HG02623 (cell line): Measurements from ENCODE around the gene TBCE.

Source experiments
- ATAC-seq: cut with Tn5 transposase; IDR thresholded peaks from one replicate; pipeline ENCODE4 v1.9.1; 2021; ENCODE audit warnings: moderate library complexity; ENCODE audit not compliant: unreplicated experiment

Gene TBCE, protein sequence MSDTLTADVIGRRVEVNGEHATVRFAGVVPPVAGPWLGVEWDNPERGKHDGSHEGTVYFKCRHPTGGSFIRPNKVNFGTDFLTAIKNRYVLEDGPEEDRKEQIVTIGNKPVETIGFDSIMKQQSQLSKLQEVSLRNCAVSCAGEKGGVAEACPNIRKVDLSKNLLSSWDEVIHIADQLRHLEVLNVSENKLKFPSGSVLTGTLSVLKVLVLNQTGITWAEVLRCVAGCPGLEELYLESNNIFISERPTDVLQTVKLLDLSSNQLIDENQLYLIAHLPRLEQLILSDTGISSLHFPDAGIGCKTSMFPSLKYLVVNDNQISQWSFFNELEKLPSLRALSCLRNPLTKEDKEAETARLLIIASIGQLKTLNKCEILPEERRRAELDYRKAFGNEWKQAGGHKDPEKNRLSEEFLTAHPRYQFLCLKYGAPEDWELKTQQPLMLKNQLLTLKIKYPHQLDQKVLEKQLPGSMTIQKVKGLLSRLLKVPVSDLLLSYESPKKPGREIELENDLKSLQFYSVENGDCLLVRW

GRCh38 chr1:235367000-235367908, at the start of gene TBCE:
TSS of gene TBCE (plus strand) at chr1:235367427. CDS start at chr1:235380050, 12,623 bp downstream.
- ATAC-seq, result peak; percentile 100

- ATAC-seq, result no peak
Observed at GRCh38 chr1:235319255-235319654, 48.0 kb upstream of the TBCE start.

- ATAC-seq, result no peak
Observed at GRCh38 chr1:235320521-235321179, 46.6 kb upstream of the TBCE start.

GRCh38 chr1:235324296-235324695, 42.9 kb upstream of the TBCE start:
- no peak for ATAC-seq

DNA sequence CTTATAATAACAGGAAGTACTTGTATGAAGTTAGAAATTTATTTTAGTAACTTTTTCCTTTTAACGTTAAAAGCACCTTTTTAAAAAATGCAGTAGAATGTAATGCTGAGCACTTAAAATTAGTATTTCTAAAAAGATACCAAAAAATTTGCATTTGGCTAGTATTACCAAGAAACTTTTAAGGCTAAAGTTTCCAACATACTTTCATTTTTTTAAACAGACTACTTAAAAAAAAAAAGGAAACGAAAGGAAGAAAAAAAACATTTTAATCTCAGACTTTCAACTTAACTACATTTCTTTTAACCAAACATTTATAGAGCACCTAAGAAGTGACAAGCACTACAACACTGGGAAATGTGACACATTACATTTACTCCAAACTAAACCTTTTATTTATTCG, 42.1 kb upstream of the TBCE start:
- ATAC-seq, result no peak

DNA sequence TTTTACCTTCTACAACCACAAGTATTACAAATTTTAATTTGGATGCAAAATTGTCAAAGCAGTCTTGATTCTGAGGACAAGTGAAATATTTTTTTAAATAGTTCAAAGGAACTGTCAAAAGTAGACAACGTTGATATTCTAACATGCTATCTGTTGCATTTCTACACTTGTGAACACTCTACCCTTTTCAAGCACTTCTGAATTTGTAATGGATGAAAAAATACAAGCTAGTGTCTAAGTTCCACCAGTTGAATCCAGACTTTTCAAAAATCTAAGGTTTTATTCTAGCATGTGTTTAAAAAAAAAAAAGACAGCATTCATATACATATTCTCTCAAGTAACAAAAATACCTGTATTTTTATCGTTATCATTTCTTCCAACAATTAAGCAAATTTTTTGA, 41.4 kb upstream of the TBCE start:
- no peak for ATAC-seq

DNA sequence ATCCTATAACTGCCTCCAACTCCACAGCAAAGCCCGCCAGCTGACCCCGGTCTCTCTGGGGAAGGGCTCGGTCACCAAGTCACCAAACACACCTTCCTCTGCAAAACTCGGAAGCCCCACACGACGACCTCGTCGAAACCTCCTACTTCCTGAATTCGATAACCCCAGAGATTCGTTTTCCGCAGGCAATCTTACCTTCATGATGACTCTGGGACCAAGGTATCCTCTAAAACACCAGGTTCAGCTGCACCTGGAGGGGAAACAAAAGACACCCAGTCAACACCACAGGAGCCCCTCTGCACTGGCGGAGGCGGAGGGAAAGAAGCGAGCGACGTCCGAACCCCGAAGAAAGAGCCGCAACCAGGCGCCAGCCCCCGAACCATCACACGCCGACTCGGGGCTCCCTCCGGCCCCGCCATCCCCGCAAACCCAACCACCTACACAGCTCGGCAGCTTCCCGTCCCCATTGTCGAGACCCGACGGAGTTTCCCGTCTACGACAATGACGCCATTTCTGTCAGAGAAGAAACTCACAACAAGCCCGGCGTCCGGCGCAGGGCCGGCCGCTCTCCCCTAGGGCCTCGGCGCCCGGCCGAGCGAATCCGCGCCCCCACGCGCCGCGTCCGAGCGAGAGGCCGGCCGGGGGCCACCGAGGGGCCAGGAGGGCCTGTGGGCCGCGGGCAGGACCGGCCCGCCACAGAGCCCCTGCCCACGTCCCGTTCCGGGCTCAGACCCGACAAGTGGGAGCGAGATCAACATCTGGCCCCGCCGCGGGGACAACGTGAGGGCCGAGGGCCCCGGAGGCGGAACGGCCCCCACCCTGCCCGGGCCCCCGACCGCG, 40.3 kb upstream of the TBCE start:
- ATAC-seq, result no peak

GRCh38 chr1:235327559-235328270, 39.5 kb upstream of the TBCE start, which contains the start of gene ARID4B:
TSS of gene ARID4B (minus strand) at chr1:235328179. CDS start at chr1:235326919, 1,260 bp downstream.
- ATAC-seq, result peak; percentile 9

GRCh38 chr1:235328271-235329138, 38.7 kb upstream of the TBCE start, which contains the start of gene GGPS1:
TSS of gene GGPS1 (plus strand) at chr1:235328570. CDS start at chr1:235335265, 6,695 bp downstream.
- ATAC-seq, result peak; percentile 67

GRCh38 chr1:235329139-235329902, 37.9 kb upstream of the TBCE start:
- no peak for ATAC-seq

- no peak for ATAC-seq
Observed at GRCh38 chr1:235330918-235331285, 36.3 kb upstream of the TBCE start.

GRCh38 chr1:235331401-235331800, 35.8 kb upstream of the TBCE start:
- no peak for ATAC-seq

DNA sequence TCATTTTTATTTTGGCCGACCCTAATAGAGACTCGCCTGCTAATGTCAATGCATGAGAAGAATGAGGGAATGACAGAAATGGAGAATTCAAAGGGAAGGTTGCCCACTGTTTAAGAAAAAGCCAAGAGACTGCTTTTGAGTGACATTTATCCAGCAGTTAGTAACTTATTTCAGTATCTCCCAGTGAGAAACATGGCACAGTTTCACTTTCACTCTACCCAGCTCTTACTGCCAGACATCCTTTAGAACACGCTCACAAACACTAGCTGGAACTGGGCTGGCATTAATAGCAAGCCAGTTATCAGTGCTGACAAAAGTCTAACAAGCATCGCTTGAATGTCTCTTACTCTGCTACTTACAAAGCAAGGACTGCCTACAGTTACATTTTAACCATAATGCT, 30.3 kb upstream of the TBCE start:
- ATAC-seq, result no peak

GRCh38 chr1:235339746-235340145, 27.5 kb upstream of the TBCE start:
- ATAC-seq, result no peak

DNA sequence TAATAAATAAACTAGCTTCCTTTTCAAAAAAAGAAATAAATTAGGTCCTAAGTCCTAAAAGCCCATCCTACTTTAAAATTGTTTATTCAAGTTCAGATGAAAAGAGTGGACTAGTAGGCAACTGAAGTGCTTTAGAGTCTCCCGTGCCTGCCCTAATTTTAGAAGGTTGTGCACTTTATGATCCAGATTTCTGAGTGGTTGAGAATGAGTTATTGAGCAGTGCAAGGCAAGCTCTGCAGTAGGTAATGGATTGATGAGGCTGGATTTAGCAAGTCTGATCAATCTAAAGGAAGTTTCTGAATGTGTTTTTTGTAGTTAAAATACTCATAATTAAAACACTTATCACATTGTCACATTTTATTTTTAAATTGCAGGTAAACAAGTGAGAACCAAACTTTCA, 25.9 kb upstream of the TBCE start:
- ATAC-seq, result no peak

- ATAC-seq, result no peak
Observed at GRCh38 chr1:235342039-235342438, 25.2 kb upstream of the TBCE start.

DNA sequence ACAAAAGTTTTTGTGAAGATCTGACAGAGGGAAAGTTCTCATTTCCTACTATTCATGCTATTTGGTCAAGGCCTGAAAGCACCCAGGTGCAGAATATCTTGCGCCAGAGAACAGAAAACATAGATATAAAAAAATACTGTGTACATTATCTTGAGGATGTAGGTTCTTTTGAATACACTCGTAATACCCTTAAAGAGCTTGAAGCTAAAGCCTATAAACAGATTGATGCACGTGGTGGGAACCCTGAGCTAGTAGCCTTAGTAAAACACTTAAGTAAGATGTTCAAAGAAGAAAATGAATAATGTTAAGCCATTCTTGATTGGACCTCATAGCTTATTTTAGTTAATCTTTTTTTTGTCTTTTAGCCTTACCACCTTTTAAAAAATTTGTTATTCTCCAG, 24.8 kb upstream of the TBCE start:
- ATAC-seq, result no peak

DNA sequence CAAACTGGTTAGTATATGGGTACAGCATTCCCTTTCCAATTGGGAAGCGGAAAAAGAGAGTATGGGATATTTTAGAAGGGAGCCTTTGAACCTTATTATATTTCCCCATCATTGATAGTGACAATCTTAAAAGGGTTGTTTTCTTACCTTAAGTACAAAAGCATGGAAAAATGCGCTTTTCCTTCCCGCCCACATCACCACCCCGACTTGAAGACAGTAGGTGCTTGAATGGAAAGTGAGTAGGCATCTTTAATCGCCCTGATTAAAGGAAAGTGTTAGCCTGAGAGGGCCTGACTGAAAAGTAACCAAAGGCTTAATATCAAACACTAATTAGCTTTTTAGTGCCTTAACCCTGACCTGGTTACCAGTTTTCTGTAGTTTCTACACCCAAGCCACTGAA, 23.5 kb upstream of the TBCE start:
- no peak for ATAC-seq
